DOHH2 (cell line): ENCODE data around the gene ACYP2.

Experiments used
- H3F3A ChIP-seq: fragments of 200-600 bp; sonication (generic), shearing (Covaris generic); 2 replicates; pipeline ENCODE4 v1.6.0; 2016; ENCODE audit warnings: antibody characterized with exemption, mild to moderate bottlenecking; ENCODE audit not compliant: control insufficient read depth, insufficient read depth
- H3K27ac ChIP-seq: fragments of 200-600 bp; sonication (generic); 2 replicates; pipeline ENCODE4 v1.5.1; 2014; ENCODE audit warnings: low read depth, mild to moderate bottlenecking, low read length, moderate library complexity
- H3K27me3 ChIP-seq: fragments of 200-600 bp; sonication (generic); 2 replicates; pipeline ENCODE4 v1.6.1; 2014; ENCODE audit warnings: mild to moderate bottlenecking, low read length, mixed read lengths; ENCODE audit not compliant: control insufficient read depth
- H3K36me3 ChIP-seq: fragments of 200-600 bp; sonication (generic); 2 replicates; pipeline ENCODE4 v1.6.1; 2014; ENCODE audit warnings: mild to moderate bottlenecking, low read length, moderate library complexity, mixed read lengths; ENCODE audit not compliant: control insufficient read depth
- H3K4me1 ChIP-seq: fragments of 200-600 bp; sonication (generic); 2 replicates; pipeline ENCODE4 v1.6.1; 2014; ENCODE audit warnings: mild to moderate bottlenecking, low read length, mixed read lengths; ENCODE audit not compliant: control insufficient read depth
- H3K4me2 ChIP-seq: fragments of 200-600 bp; sonication (generic); 2 replicates; pipeline ENCODE4 v1.6.0; 2014; ENCODE audit warnings: mild to moderate bottlenecking, low read length, moderate library complexity
- H3K4me3 ChIP-seq: fragments of 200-600 bp; sonication (generic); 2 replicates; pipeline ENCODE4 v1.5.1; 2014; ENCODE audit warnings: mild to moderate bottlenecking, low read length, mixed read lengths
- H3K79me2 ChIP-seq: fragments of 200-600 bp; sonication (generic); 2 replicates; pipeline ENCODE4 v1.6.1; 2014; ENCODE audit warnings: mild to moderate bottlenecking, low read length, mixed read lengths; ENCODE audit not compliant: control insufficient read depth
- H3K9me2 ChIP-seq: fragments of 200-600 bp; sonication (generic); replicated peaks from 2 replicates; pipeline ENCODE4 v1.6.1; 2014; ENCODE audit warnings: mild to moderate bottlenecking, low read length, mixed read lengths; ENCODE audit not compliant: control insufficient read depth
- H3K9me3 ChIP-seq: fragments of 200-600 bp; sonication (generic); 2 replicates; pipeline ENCODE4 v1.6.1; 2014; ENCODE audit warnings: antibody characterized with exemption, low read length, mixed read lengths; ENCODE audit not compliant: control insufficient read depth, insufficient read depth
- H4K20me1 ChIP-seq: fragments of 200-600 bp; sonication (generic); 2 replicates; pipeline ENCODE4 v1.6.0; 2014; ENCODE audit warnings: low read depth, mild to moderate bottlenecking, antibody characterized with exemption, low read length, moderate library complexity; ENCODE audit not compliant: control insufficient read depth, insufficient read depth
- EZH2phosphoT487 ChIP-seq: fragments of 200-600 bp; sonication (generic); IDR thresholded peaks from 2 replicates; pipeline ENCODE4 v1.6.1; 2017; ENCODE audit warnings: borderline replicate concordance, mild to moderate bottlenecking, antibody characterized with exemption, low read length, moderate library complexity, mixed read lengths
- TF ChIP-seq, protein P1 (sequence below): fragments of 200-600 bp; sonication (generic); IDR thresholded peaks from one replicate; pipeline ENCODE4 v1.5.1; 2014; ENCODE audit warnings: antibody characterized with exemption, mild to moderate bottlenecking, low read depth, low read length; ENCODE audit not compliant: poor library complexity, severe bottlenecking

ACYP2 gene

DNA sequence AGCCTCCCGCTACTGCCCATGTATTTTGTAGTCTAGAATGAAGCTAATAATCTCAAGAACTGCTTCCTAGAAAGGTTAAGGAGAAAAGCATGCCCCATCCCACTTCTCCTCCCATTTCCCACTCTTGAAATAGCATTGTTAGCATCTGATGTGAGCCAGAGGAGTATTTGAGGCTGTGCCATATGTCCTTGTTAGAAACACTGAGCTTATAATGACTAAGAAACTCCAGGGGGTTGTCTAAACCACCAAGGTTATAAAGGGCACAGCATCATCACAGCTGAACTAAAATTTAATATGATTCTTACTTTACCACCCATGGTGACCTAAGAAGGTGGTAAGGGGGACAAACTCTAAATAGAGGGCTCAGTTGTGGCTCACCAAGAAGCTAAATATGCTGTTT is 124.0 kb downstream of the ACYP2 start:
- Histone ChIP-seq H3K4me3 (no peak overlapping the region), H3K36me3 (no peaks in the 10 kb centered on the region), H3F3A (no peaks in the 10 kb centered on the region), H3K9me2 (no peaks in the 10 kb centered on the region), H3K4me1 (no peaks in the 10 kb centered on the region), H4K20me1 (no peaks in the 10 kb centered on the region), H3K27ac (no peak overlapping the region), H3K9me3 (no peaks in the 10 kb centered on the region), H3K27me3 (no peaks in the 10 kb centered on the region), H3K79me2 (no peaks in the 10 kb centered on the region), H3K4me2 (no peak overlapping the region)
- TF ChIP-seq EZH2phosphoT487: no peak
- TF ChIP-seq, protein P1, sequence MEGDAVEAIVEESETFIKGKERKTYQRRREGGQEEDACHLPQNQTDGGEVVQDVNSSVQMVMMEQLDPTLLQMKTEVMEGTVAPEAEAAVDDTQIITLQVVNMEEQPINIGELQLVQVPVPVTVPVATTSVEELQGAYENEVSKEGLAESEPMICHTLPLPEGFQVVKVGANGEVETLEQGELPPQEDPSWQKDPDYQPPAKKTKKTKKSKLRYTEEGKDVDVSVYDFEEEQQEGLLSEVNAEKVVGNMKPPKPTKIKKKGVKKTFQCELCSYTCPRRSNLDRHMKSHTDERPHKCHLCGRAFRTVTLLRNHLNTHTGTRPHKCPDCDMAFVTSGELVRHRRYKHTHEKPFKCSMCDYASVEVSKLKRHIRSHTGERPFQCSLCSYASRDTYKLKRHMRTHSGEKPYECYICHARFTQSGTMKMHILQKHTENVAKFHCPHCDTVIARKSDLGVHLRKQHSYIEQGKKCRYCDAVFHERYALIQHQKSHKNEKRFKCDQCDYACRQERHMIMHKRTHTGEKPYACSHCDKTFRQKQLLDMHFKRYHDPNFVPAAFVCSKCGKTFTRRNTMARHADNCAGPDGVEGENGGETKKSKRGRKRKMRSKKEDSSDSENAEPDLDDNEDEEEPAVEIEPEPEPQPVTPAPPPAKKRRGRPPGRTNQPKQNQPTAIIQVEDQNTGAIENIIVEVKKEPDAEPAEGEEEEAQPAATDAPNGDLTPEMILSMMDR: no peak

DNA sequence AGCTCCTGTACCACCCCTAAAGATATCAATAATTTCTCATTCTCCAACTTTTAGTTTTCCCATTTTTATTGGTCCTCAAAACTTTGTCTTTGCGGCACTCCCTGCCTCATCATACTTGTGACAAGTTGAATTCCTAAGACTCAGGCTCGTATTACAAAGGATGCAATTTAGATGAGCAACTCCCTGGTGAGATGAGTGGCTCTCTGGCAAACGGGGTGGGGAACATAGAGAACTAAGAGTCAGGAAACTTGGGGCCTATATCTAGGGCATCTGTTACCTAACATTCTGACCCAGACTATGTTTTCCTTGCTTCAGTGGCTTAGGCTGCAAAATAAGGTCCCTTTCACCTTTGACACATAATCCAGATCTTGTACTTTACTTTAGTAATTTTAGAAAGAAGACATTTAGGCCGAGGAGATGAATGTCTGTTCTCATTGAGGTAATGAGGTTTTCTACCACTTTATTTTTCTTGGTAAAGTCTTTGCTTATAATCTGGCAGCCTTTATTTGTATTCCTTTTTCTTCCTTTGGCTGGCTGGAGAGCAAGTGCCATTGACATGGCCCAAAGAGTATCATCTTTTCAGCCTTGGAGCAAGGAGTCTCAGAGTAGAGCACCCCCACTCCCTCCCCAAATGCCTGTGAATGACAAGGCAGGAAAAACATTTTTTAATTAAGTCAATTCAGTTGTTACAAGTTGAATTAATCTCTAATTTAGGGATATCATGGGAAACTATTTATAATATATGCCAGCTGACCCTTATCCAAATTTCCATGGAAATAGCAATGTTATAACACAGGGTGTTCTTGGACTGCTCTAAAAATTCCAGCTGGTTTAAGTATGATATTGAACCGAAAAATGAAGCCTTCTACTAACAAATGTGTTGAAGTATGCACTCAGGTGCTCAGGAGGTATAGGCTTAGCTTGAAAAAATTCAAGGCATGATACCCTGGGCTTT is 125.4 kb downstream of the ACYP2 start:
- Histone ChIP-seq H3F3A (no peaks in the 10 kb centered on the region), H3K4me3 (no peak overlapping the region), H3K4me2 (no peak overlapping the region), H3K36me3 (no peaks in the 10 kb centered on the region), H3K9me2 (no peaks in the 10 kb centered on the region), H3K27me3 (no peaks in the 10 kb centered on the region), H3K27ac (no peak overlapping the region), H3K9me3 (no peaks in the 10 kb centered on the region), H3K79me2 (no peaks in the 10 kb centered on the region), H3K4me1 (no peaks in the 10 kb centered on the region), H4K20me1 (no peaks in the 10 kb centered on the region)
- TF ChIP-seq EZH2phosphoT487: no peak
- TF ChIP-seq, protein P1: no peak

DNA sequence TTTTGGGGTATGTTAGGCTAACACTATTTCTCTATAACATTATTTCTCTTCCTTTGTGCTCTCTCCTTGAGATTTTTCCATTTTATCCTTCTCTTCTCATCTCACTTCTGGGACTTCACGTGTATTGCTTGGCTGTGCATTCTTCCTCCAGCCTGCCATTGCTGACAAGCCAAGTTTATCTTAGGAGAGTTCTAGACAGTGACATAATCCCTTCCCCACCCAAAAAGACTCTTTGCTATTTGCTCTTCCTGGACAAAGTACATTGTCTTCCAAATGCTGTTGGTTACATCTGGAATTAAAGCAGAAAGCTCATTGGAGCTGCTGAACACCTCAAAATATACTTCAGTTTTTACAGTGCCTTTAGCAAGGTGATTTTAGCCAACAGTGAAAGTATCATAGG is 131.7 kb downstream of the ACYP2 start:
- no peaks in the 10 kb centered on the region for H3F3A ChIP-seq
- H3K4me2 ChIP-seq: no peak overlapping the region
- no peak overlapping the region for H3K4me3 ChIP-seq
- no peaks in the 10 kb centered on the region for H3K4me1 ChIP-seq
- H3K36me3 ChIP-seq: no peaks in the 10 kb centered on the region
- H3K79me2 ChIP-seq: no peaks in the 10 kb centered on the region
- H3K27me3 ChIP-seq: no peaks in the 10 kb centered on the region
- TF ChIP-seq EZH2phosphoT487: no peak
- TF ChIP-seq, protein P1: no peak
- no peaks in the 10 kb centered on the region for H4K20me1 ChIP-seq
- no peaks in the 10 kb centered on the region for H3K9me3 ChIP-seq
- peaks cover 2% of the 10 kb centered on the region; the same call in 1 of the 2 replicates for H3K9me2 ChIP-seq
- no peak overlapping the region for H3K27ac ChIP-seq
